Suprapubic skin (tissue), 4 donors: ENCODE measurements around the gene MYCBP2. TPM values are rescaled to one million over a fixed set of nuclear protein-coding genes. Genes with fewer than 3 reads are reported as not detected.

Experiments used
- DNase-seq, 2 donors: peaks; one replicate each; pipeline ENCODE4 v3.0.0-alpha.2; 2019; ENCODE audit warnings: low spot score in 2 of 2
- H3K27ac ChIP-seq: fragments of 200-600 bp; sonication (generic); one replicate; pipeline ENCODE4 v1.5.1; 2019
- H3K27me3 ChIP-seq: fragments of 200-600 bp; sonication (generic); one replicate; pipeline ENCODE4 v1.5.1; 2019
- H3K36me3 ChIP-seq: fragments of 200-600 bp; sonication (generic); one replicate; pipeline ENCODE4 v1.5.1; 2019
- H3K4me1 ChIP-seq: fragments of 200-600 bp; sonication (generic); one replicate; pipeline ENCODE4 v1.5.1; 2019
- H3K4me3 ChIP-seq: fragments of 200-600 bp; sonication (generic); one replicate; pipeline ENCODE4 v1.5.1; 2019; ENCODE audit warnings: mild to moderate bottlenecking
- H3K9me3 ChIP-seq: fragments of 200-600 bp; sonication (generic); one replicate; pipeline ENCODE4 v1.5.1; 2019
- CTCF ChIP-seq, 2 donors: fragments of 200-600 bp in 1 of 2; fragments of 450-650 bp in 1 of 2; sonication (generic) in 1 of 2; IDR thresholded peaks; one replicate each; pipeline ENCODE4 v1.5.1; 2016 to 2019; ENCODE audit warnings: antibody characterized with exemption in 2 of 2, mild to moderate bottlenecking in 1 of 2, moderate library complexity in 1 of 2
- EP300 ChIP-seq: sonication (generic); formaldehyde crosslinking; IDR thresholded peaks from one replicate; pipeline ENCODE4 v1.6.1; 2017; ENCODE audit warnings: antibody characterized with exemption
- POLR2A ChIP-seq, 2 donors: fragments of 450-650 bp; IDR thresholded peaks; one replicate each; pipeline ENCODE4 v1.6.1; 2017; ENCODE audit warnings: antibody characterized with exemption in 2 of 2, mild to moderate bottlenecking in 2 of 2, moderate library complexity in 2 of 2
- POLR2AphosphoS5 ChIP-seq, 3 donors: sonication (generic); formaldehyde crosslinking; IDR thresholded peaks; one replicate each; pipeline ENCODE4 v1.6.1; 2017; ENCODE audit warnings: antibody characterized with exemption in 3 of 3
- WGBS: methylation state at CpG from one replicate; pipeline ENCODE4 v1.1.5; 2018; 5-methylcytosine and 5-hydroxymethylcytosine counted together
- total RNA-seq, 4 donors: library from RNA; depleted of rRNA; stranded (reverse); fragments of >200 nt; gene quantifications; one replicate each; pipeline ENCODE4 v1.1.0, GENCODE V29; 2016

Gene MYCBP2
- total RNA-seq, 4 donors from 2014 or later: 182 to 245 (median 207) TPM

GRCh38 chr13:77062097-77062496 lies 264.8 kb downstream of the MYCBP2 start:
- no peaks in the 10 kb centered on the region for H3K9me3 ChIP-seq
- H3K4me3 ChIP-seq: no peak overlapping the region
- H3K36me3 ChIP-seq: peaks cover 88% of the 10 kb centered on the region
- no peaks in the 10 kb centered on the region for H3K27me3 ChIP-seq
- DNase-seq: no peak
- H3K27ac ChIP-seq: no peak overlapping the region
- 100% methylated on average over 1 of the region's 1 CpG for WGBS
- no peaks in the 10 kb centered on the region for H3K4me1 ChIP-seq
- TF ChIP-seq CTCF (IDR thresholded peaks at IDR 0.05) (no peak), POLR2AphosphoS5 (IDR thresholded peaks at IDR 0.05) (no peak), EP300 (no peak), POLR2A (IDR thresholded peaks at IDR 0.05) (no peak)

- Histone ChIP-seq H3K36me3 (peaks cover 91% of the 10 kb centered on the region), H3K27ac (no peak overlapping the region), H3K27me3 (no peaks in the 10 kb centered on the region), H3K4me3 (no peak overlapping the region), H3K9me3 (no peaks in the 10 kb centered on the region), H3K4me1 (no peaks in the 10 kb centered on the region)
- no peak for TF ChIP-seq CTCF (IDR thresholded peaks at IDR 0.05)
- no peak for TF ChIP-seq EP300
- no peak for TF ChIP-seq POLR2AphosphoS5 (IDR thresholded peaks at IDR 0.05)
- TF ChIP-seq POLR2A (IDR thresholded peaks at IDR 0.05): no peak
- DNase-seq: no peak
- 89% methylated on average over 2 of the region's 2 CpGs for WGBS
These were observed 265.5 kb downstream of the MYCBP2 start for GRCh38 chr13:77061362-77061761.

- no peaks in the 10 kb centered on the region for H3K27me3 ChIP-seq
- H3K27ac ChIP-seq: no peak overlapping the region
- TF ChIP-seq CTCF (IDR thresholded peaks at IDR 0.05) (no peak), EP300 (no peak)
- no peaks in the 10 kb centered on the region for H3K9me3 ChIP-seq
- WGBS: 87% methylated on average over 3 of the region's 3 CpGs
- H3K4me3 ChIP-seq: no peak overlapping the region
- H3K36me3 ChIP-seq: peaks cover 87% of the 10 kb centered on the region
- DNase-seq: no peak
- H3K4me1 ChIP-seq: no peaks in the 10 kb centered on the region
These were observed 270.0 kb downstream of the MYCBP2 start for GRCh38 chr13:77056886-77057285.

GRCh38 chr13:77056382-77056781 lies 270.5 kb downstream of the MYCBP2 start:
- H3K4me3 ChIP-seq: no peak overlapping the region
- TF ChIP-seq EP300 (no peak), CTCF (IDR thresholded peaks at IDR 0.05) (no peak), POLR2AphosphoS5 (IDR thresholded peaks at IDR 0.05) (no peak), POLR2A (IDR thresholded peaks at IDR 0.05) (no peak)
- 77% methylated on average over 3 of the region's 3 CpGs for WGBS
- no peaks in the 10 kb centered on the region for H3K9me3 ChIP-seq
- DNase-seq: no peak
- no peaks in the 10 kb centered on the region for H3K27me3 ChIP-seq
- H3K27ac ChIP-seq: no peak overlapping the region
- H3K4me1 ChIP-seq: no peaks in the 10 kb centered on the region
- peaks cover 87% of the 10 kb centered on the region for H3K36me3 ChIP-seq

- no peak overlapping the region for H3K27ac ChIP-seq
- no peaks in the 10 kb centered on the region for H3K4me1 ChIP-seq
- WGBS: 67% methylated on average over 2 of the region's 2 CpGs
- no peaks in the 10 kb centered on the region for H3K27me3 ChIP-seq
- no peak for DNase-seq
- TF ChIP-seq POLR2AphosphoS5 (IDR thresholded peaks at IDR 0.05): no peak
- TF ChIP-seq CTCF (IDR thresholded peaks at IDR 0.05): no peak
- TF ChIP-seq POLR2A (IDR thresholded peaks at IDR 0.05): no peak
- no peak for TF ChIP-seq EP300
- H3K36me3 ChIP-seq: peaks cover 91% of the 10 kb centered on the region
- H3K4me3 ChIP-seq: no peak overlapping the region
- no peaks in the 10 kb centered on the region for H3K9me3 ChIP-seq
These were observed 271.7 kb downstream of the MYCBP2 start for GRCh38 chr13:77055158-77055557.
